ENCODE results near the gene KRTAP4-1.
"Not testable (repeated sequence)": the region's sequence is repeated elsewhere in the genome, so short reads cannot be mapped to it uniquely, and the experiment has no call there.

DNA sequence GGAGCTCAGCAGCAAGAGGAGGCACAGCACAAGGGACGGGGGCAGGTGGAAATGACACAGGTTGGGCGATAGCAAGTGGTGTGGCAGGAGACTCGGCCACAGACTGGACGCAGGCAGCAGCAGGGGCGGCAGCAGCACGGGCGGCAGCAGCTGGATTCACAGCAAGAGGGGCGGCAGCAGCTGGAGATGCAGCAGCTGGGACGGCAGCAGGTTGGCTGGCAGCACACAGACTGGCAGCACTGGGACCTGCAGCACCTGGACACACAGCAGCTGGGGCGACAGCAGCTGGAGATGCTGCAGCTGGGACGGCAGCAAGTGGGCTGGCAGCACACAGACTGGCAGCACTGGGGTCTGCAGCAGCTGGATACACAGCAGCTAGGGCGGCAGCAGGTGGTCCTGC lies 44.8 kb downstream of the KRTAP4-1 start:
- TF ChIP-seq TAF1 (IDR thresholded peaks at IDR 0.05; ENCODE audit: borderline replicate concordance, low read depth, low read length); POLR2A (IDR thresholded peaks at IDR 0.05; ENCODE audit: low read depth, low read length): not testable (repeated sequence)
